GM18519 (cell line): ENCODE results near the gene SMURF2.
"Not testable (repeated sequence)": the region's sequence is repeated elsewhere in the genome, so short reads cannot be mapped to it uniquely, and the experiment has no call there.

Experiments
- ATAC-seq: cut with Tn5 transposase; IDR thresholded peaks from one replicate; pipeline ENCODE4 v1.9.1; 2021; ENCODE audit warnings: mild to moderate bottlenecking, moderate library complexity; ENCODE audit not compliant: unreplicated experiment, low FRiP score

Gene SMURF2

GRCh38 chr17:64667807-64668721 lies 6.0 kb upstream of the SMURF2 start:
- ATAC-seq, result not testable (repeated sequence)

DNA sequence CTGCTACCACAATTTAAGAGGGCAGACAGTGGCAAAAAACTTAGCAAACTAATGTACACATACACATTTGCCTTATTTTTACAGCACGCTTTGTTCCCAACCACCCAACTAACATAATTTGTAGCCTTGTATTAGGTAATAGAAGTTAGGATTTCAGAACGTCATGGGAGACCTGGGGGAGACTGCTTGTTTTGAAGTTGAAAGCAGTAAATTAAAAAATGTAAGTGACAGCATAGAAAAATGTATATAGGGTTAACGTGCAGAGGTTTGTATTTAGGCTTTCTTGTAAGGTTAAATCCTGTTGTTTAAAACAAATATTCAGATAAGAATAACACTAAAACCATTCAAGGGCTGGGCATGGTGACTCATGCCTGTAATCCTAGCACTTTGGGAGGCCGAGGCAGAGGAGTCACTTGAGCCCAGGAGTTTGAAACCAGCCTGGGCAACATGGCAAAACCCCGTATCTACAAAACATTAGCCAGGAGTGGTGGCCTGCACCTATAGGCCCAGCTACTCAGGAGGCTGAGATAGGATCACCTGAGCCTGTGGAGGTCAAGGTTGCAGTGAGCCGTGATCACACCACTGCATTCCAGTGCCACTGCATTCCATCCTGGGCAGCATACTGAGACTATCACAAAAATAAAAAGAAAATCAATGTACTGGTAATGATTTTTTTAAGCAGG lies 2.3 kb upstream of the SMURF2 start:
- not testable (repeated sequence) for ATAC-seq

DNA sequence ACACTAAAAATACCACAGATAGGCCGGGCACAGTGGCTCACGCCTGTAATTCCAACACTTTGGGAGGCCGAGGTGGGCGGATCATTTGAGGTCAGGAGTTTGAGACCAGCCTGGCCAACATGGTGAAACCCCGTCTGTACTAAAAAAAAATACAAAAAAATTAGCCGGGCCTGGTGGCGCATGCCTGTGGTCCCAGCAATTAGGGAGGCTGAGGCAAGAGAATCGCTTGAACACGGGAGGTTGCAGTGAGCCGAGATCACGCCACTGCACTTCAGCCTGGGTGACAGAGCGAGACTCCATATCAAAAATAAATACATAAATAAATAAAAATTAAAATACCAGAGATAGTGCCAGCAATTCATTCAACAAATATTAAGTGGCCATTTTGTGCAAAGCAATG lies 1.7 kb upstream of the SMURF2 start:
- not testable (repeated sequence) for ATAC-seq

GRCh38 chr17:64662774-64663367 lies 764 bp upstream of the SMURF2 start:
- ATAC-seq, result no peak

GRCh38 chr17:64661726-64661975 lies 456 bp downstream of the SMURF2 start:
- ATAC-seq, result no peak

- ATAC-seq, result not testable (repeated sequence)
These were observed 955 bp downstream of the SMURF2 start for GRCh38 chr17:64660978-64661725.

GRCh38 chr17:64660195-64660977 lies 1.7 kb downstream of the SMURF2 start:
- not testable (repeated sequence) for ATAC-seq

DNA sequence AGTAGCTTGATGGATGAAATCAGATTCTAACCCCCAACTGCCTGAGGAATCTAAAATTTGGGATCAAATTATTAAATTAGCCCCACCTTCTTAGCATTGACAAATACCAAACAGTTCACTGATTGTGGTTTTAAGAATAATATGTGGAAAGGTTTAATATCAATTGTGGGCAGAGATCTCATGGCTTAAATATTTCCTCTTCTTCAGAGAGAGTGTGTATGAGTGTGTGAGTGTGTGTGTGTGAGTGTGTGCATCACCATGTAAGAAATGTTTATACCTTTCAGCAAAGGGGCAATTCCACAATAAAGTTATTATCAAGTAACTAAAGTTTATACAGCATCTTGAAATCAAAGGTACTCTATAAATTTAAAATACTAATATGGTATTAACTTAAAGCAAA lies 3.2 kb downstream of the SMURF2 start:
- no peak for ATAC-seq

DNA sequence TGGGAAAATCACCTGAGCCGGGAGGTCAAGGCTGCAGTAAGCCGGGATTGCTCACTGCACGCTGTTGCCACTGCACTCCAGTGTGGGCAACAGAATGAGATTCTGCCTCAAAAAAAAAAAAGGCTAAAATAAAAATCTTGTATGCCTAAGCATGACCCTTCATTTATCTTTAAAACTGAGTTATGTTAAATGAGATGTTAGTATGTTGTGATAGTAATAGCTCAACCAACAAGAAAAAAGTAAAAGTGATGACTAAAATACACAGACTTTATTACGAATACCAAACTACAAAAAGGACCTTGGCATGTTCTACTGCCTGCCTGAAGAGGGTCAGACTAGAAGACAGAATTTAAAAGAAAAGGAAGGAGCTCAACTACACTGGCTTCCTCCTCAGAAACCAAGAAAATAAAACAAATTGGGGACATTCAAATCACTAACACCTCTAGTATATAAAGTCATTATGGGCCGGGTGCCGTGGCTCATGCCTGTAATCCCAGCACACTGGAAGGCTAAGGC lies 4.4 kb downstream of the SMURF2 start:
- ATAC-seq, result no peak

- ATAC-seq, result no peak
These were observed 6.4 kb downstream of the SMURF2 start for GRCh38 chr17:64655704-64656103.

GRCh38 chr17:64653985-64654355 lies 8.1 kb downstream of the SMURF2 start:
- no peak for ATAC-seq

- ATAC-seq, result no peak
These were observed 8.7 kb downstream of the SMURF2 start for GRCh38 chr17:64653325-64653984.

- no peak for ATAC-seq
These were observed 10.2 kb downstream of the SMURF2 start for GRCh38 chr17:64651889-64652288.

GRCh38 chr17:64648234-64648633 lies 13.9 kb downstream of the SMURF2 start:
- ATAC-seq, result no peak

DNA sequence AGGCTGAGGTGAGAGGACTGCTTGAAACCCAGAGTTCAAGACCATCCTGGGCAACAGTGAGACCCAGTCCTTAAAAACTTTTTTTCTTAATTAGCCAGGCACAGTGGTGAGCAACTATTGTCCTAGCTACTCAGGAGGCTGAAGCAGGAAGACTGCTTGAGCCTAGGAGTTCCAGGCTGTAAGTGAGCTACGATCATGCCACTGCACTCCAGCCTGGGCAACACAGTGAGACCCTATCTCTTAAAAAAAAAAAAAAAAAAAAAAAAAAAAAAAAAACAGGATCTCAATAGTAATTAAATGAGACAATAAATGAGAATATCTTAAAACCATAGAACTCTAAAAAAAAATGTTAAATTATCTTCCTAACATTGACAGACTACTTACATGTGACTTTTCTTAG lies 14.3 kb downstream of the SMURF2 start:
- no peak for ATAC-seq

- no peak for ATAC-seq
These were observed 22.6 kb downstream of the SMURF2 start for GRCh38 chr17:64639516-64639915.

DNA sequence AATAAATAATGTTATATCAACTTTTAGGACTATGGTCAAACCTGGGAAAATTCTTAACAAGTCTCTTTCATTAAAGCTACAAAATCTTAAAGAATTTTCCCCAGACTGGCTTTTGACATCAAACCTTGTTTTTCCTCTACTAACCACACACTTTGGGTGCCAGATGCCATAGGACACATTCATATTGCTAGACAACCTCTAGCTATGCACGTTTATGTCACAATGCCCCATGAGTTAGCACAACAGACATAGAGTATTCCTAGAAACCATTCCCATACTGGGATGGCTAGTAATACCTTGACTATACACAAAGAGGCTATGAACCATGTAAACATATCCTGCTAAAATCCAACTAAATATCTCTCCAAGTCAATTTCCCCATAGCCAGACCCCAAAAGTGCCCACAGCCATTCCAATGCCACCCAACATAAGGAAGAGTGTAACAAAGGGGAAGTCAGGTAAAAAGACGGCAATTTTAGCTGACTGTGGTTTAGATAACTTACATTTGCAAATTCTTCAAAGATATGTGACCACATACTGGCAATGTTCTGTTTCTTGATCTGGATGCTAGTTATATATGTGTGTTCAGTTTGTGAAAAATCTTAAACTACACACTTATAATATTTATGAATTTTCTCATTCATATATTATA lies 23.4 kb downstream of the SMURF2 start:
- ATAC-seq, result no peak

- ATAC-seq, result peak; percentile 83
These were observed 26.3 kb downstream of the SMURF2 start for GRCh38 chr17:64635647-64636305.
